Spleen (tissue), 11 donors: ENCODE data around the gene MRPS9. TPM values are rescaled to one million over a fixed set of nuclear protein-coding genes. Genes with fewer than 3 reads are reported as not detected.

Experiments
- DNase-seq: peaks from one replicate; pipeline ENCODE4 v3.0.0-alpha.2; 2020
- H3K27ac ChIP-seq, 8 donors: fragments of 200-600 bp; sonication (generic) in 7 of 8; 1 replicate in 4 of 8; 2 replicates in 4 of 8; pipeline versions ENCODE4 v1.5.0 to v1.8.0; 2016 to 2021; ENCODE audit warnings: inconsistent platforms in 4 of 8, mild to moderate bottlenecking in 4 of 8, moderate library complexity in 1 of 8
- H3K27me3 ChIP-seq, 7 donors: fragments of 200-600 bp; sonication (generic) in 6 of 7; replicated peaks in 1 of 7; 1 replicate in 4 of 7; 2 replicates in 3 of 7; pipeline versions ENCODE4 v1.5.0 to v1.8.0; 2016 to 2021; ENCODE audit warnings: inconsistent platforms in 3 of 7, mild to moderate bottlenecking in 1 of 7
- H3K36me3 ChIP-seq, 6 donors: fragments of 200-600 bp; sonication (generic) in 5 of 6; 1 replicate in 4 of 6; 2 replicates in 2 of 6; pipeline versions ENCODE4 v1.5.0 to v1.8.0; 2016 to 2021; ENCODE audit warnings: inconsistent platforms in 2 of 6
- H3K4me1 ChIP-seq, 6 donors: fragments of 200-600 bp; sonication (generic) in 5 of 6; 1 replicate in 3 of 6; 2 replicates in 3 of 6; pipeline versions ENCODE4 v1.5.0 to v1.8.0; 2016 to 2021; ENCODE audit warnings: inconsistent platforms in 3 of 6
- H3K4me3 ChIP-seq, 8 donors: fragments of 200-600 bp; sonication (generic) in 7 of 8; 1 replicate in 4 of 8; 2 replicates in 4 of 8; pipeline versions ENCODE4 v1.5.0 to v1.8.0; 2016 to 2021; ENCODE audit warnings: inconsistent platforms in 4 of 8, mild to moderate bottlenecking in 4 of 8, moderate library complexity in 2 of 8
- H3K9me3 ChIP-seq, 8 donors: fragments of 200-600 bp; sonication (generic) in 7 of 8; 1 replicate in 4 of 8; 2 replicates in 4 of 8; pipeline versions ENCODE4 v1.5.0 to v1.8.0; 2016 to 2021; ENCODE audit warnings: inconsistent platforms in 4 of 8
- CTCF ChIP-seq, 11 experiments: fragments of 200-600 bp in 7 of 11; fragments of 450-650 bp in 4 of 11; sonication (generic) in 4 of 11; IDR thresholded peaks in 8 of 11; conservative IDR thresholded peaks in 3 of 11; 1 replicate in 7 of 11; 2 replicates in 4 of 11; pipeline versions ENCODE4 v1.4.0 to v1.8.0; 2016 to 2021; ENCODE audit warnings: antibody characterized with exemption in 11 of 11, inconsistent platforms in 4 of 11, mild to moderate bottlenecking in 1 of 11
- POLR2A ChIP-seq, 3 donors: fragments of 450-650 bp; IDR thresholded peaks; one replicate each; pipeline ENCODE4 v1.5.1; 2017; ENCODE audit warnings: antibody characterized with exemption in 3 of 3, mild to moderate bottlenecking in 1 of 3
- POLR2AphosphoS5 ChIP-seq, 3 donors: sonication (generic); formaldehyde crosslinking; IDR thresholded peaks; one replicate each; pipeline ENCODE4 v1.5.1; 2017; ENCODE audit warnings: antibody characterized with exemption in 3 of 3
- WGBS, 5 donors: extraction: QIAGEN DNeasy Blood & Tissue Kit in 3 of 5; methylation state at CpG; one replicate each; pipeline versions ENCODE4 v1.1.5 to v1.1.7; 2013 to 2018; 5-methylcytosine and 5-hydroxymethylcytosine counted together
- intact Hi-C: fragments of 100-400 bp; cut with DNase I; formaldehyde crosslinking; loops from one replicate; pipeline ENCODE4 v1.15.0; 2023; ENCODE audit warnings: low total_unique reads
- polyA plus RNA-seq, 3 donors: library from polyadenylated mRNA; stranded (reverse); fragments of 200-250 nt; gene quantifications; one replicate each; pipeline ENCODE4 v1.2.1, GENCODE V29; 2013
- total RNA-seq, 7 donors: library from RNA; depleted of rRNA in 3 of 7; stranded (reverse); fragments of >200 nt in 3 of 7; fragmentation: NEBNext Ultra II Directional in 4 of 7; extraction: Animal tissue kit (Norgen Biotek cat#: 25700) in 4 of 7; gene quantifications; one replicate each; pipeline versions ENCODE4 v1.1.0 to v1.2.1, GENCODE V29; 2016 to 2021
- donor health status: healthy with polysubstance abuse.
- donor health status: DM: no; HTN: no; CAD: no; lungs with moderate emphysema.
- donor health status: DM: no; HTN: no; CAD: no.
- donor health status: Bipolar disorder and iron deficiency.
- donor health status: healthy.
- donor health status: DM: no; HTN: no; CAD: no.
- donor health status: DM: yes; HTN: yes; CAD: no.

MRPS9 gene
- total and polyA plus RNA-seq, 10 donors: 10.4 to 28.7 (median 16.0) TPM

GRCh38 chr2:105082107-105082506, 44.2 kb downstream of the MRPS9 start:
- H3K4me3 ChIP-seq: no peak overlapping the region
- no peak overlapping the region for H3K27ac ChIP-seq
- peaks cover 0 to 2% (median 0%) of the 10 kb centered on the region in 6 donors for H3K4me1 ChIP-seq
- 82 to 92% (median 85%) methylated on average over 8 of the region's 8 CpGs for WGBS, 5 donors
- DNase-seq: no peak
- H3K27me3 ChIP-seq: no peaks in the 10 kb centered on the region
- TF ChIP-seq POLR2AphosphoS5 (IDR thresholded peaks at IDR 0.05): no peak
- no peak for TF ChIP-seq CTCF (IDR thresholded peaks at IDR 0.05 in 8 of 11, conservative IDR thresholded peaks at IDR 0.05 in 3 of 11)
- no peak for TF ChIP-seq POLR2A (IDR thresholded peaks at IDR 0.05)
- no peaks in the 10 kb centered on the region for H3K9me3 ChIP-seq
- intact Hi-C loops: no loop called here
- H3K36me3 ChIP-seq: peaks cover 0 to 28% (median 0%) of the 10 kb centered on the region in 6 donors

- TF ChIP-seq POLR2A (IDR thresholded peaks at IDR 0.05) (no peak), POLR2AphosphoS5 (IDR thresholded peaks at IDR 0.05) (no peak), CTCF (IDR thresholded peaks at IDR 0.05 in 8 of 11, conservative IDR thresholded peaks at IDR 0.05 in 3 of 11) (no peak)
- H3K36me3 ChIP-seq: peaks cover 0 to 36% (median 0%) of the 10 kb centered on the region in 6 donors
- intact Hi-C loops: no loop called here
- no peak for DNase-seq
- no peaks in the 10 kb centered on the region for H3K9me3 ChIP-seq
- 73 to 90% (median 88%) methylated on average over 1 of the region's 1 CpG for WGBS, 5 donors
- H3K4me1 ChIP-seq: peaks cover 0 to 6% (median 0%) of the 10 kb centered on the region in 6 donors
- H3K27ac ChIP-seq: no peak overlapping the region
- H3K27me3 ChIP-seq: no peaks in the 10 kb centered on the region
- no peak overlapping the region for H3K4me3 ChIP-seq
Measured at GRCh38 chr2:105085525-105085924, 47.7 kb downstream of the MRPS9 start.

- DNase-seq: no peak
- TF ChIP-seq CTCF (IDR thresholded peaks at IDR 0.05 in 8 of 11, conservative IDR thresholded peaks at IDR 0.05 in 3 of 11): no peak
- no peak for TF ChIP-seq POLR2AphosphoS5 (IDR thresholded peaks at IDR 0.05)
- TF ChIP-seq POLR2A (IDR thresholded peaks at IDR 0.05): no peak
- WGBS, 5 donors: 43 to 100% (median 63%) methylated on average over 1 of the region's 1 CpG
- no peaks in the 10 kb centered on the region for H3K9me3 ChIP-seq
- H3K27ac ChIP-seq: no peak overlapping the region
- peaks cover 0 to 34% (median 4%) of the 10 kb centered on the region in 6 donors for H3K36me3 ChIP-seq
- intact Hi-C loops: no loop called here
- no peak overlapping the region for H3K4me3 ChIP-seq
- no peaks in the 10 kb centered on the region for H3K27me3 ChIP-seq
- peaks cover 0 to 6% (median 0%) of the 10 kb centered on the region in 6 donors for H3K4me1 ChIP-seq
Measured at GRCh38 chr2:105087273-105087672, 49.4 kb downstream of the MRPS9 start.

GRCh38 chr2:105090091-105090490, 52.2 kb downstream of the MRPS9 start:
- Histone ChIP-seq H3K27ac (no peak overlapping the region), H3K27me3 (no peaks in the 10 kb centered on the region), H3K4me1 (peaks cover 0 to 6% (median 0%) of the 10 kb centered on the region in 6 donors), H3K4me3 (no peak overlapping the region), H3K9me3 (no peaks in the 10 kb centered on the region), H3K36me3 (peaks cover 0 to 58% (median 15%) of the 10 kb centered on the region in 6 donors)
- DNase-seq: no peak
- intact Hi-C loops: no loop called here
- WGBS, 5 donors: 64 to 85% (median 75%) methylated on average over 5 of the region's 5 CpGs
- TF ChIP-seq POLR2A (IDR thresholded peaks at IDR 0.05) (no peak), CTCF (IDR thresholded peaks at IDR 0.05 in 8 of 11, conservative IDR thresholded peaks at IDR 0.05 in 3 of 11) (no peak), POLR2AphosphoS5 (IDR thresholded peaks at IDR 0.05) (no peak)
